ENCODE results near the gene ALG11.

GRCh38 chr13:51976423-51976822 is 35.8 kb upstream of the ALG11 start:
- TF ChIP-seq CTCF (IDR thresholded peaks at IDR 0.05) (no peak), POLR2A (IDR thresholded peaks at IDR 0.05) (no peak)

Measured in adrenal gland (tissue), 5 donors.